Measurements from ENCODE around the gene MACROH2A1.

MACROH2A1 gene

DNA sequence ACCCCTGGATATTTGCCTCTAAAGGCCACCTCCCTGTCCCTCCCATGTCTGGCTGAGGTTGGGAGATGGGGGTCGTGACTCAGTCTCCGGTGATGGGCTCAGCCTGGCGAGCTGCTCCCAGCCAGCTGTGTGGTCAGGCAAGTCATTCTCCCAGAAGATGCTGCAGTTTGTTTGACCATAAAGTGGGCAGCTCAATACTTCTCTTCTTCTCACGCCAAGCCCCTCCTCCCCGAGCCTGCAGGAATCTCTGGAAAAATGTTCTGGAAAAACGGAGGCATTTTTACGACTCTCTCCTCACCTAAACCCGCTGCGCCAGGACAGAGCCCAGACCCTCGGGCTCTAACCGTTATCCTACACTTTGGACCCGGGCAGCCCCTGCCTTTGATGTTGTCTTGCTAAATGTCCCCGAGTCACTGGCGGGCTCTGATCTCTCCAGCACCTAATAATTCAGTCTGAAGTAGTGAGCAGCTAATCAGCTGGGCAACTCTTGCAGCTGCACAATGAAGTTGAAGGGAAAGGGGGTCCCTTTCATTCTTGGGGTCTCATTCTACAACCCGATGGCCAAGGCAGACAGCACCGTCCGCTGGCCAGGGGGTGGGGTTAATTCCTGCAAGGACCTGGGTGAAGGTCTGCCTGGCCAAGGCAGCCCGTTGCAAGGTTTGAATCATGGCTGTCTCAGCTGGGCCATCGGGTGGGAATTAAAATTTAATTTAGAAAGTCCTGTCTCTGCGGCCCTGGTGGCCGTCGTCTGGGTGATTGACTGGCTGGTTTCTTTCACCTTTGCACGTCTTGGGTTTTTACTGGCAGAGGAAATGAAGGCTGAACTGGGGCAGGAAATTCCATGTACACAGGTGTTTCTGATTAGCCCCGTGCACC, 35.8 kb upstream of the MACROH2A1 start:
- H3K4me3 ChIP-seq (ENCODE audit: insufficient read depth, low read length, poor library complexity, severe bottlenecking), result no peak overlapping the region
- H3K4me2 ChIP-seq (ENCODE audit: low read depth, low read length, poor library complexity, severe bottlenecking), result no peak overlapping the region

DNA sequence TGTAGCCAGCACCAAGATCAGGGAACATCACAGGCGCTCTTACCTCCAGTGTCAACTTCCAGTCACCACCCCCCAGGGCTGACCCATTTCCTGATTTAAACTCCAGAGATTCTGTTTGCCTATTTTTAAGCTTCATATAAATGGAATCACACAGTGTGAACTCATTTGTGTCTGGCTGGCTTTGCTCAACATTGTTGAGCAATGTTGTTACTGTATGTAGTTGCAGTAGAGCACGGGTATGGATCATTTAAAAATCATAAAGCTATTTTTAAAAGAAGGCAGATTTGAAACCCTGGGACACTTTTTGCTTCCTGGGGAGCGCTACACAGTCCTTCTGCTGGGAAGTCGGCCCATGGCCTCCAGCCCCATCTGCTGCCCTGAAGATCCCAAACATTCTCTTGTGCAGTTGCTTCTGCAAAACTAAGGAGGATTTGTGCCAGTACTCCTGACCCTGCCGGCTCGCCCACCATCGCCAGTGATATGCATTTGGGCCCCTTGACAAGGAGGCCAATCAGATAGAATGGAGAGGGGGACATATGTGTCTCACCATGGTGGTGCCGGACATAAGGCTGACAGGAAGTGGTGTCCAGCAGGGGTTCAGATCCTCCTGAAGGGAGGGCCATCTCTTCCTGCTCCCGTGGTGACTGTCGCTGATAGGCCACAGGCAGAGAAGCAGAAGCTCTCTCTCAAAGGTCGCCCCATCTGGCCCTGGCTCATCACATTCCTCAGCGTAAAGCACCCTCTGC, 34.8 kb upstream of the MACROH2A1 start:
- no peaks in the 10 kb centered on the region for H3K79me2 ChIP-seq (ENCODE audit: insufficient read depth, low read length)
- H4K20me1 ChIP-seq (ENCODE audit: low read depth, low read length), result no peaks in the 10 kb centered on the region
- H3K9ac ChIP-seq (ENCODE audit: low read length), result no peak overlapping the region
- H3K4me2 ChIP-seq (ENCODE audit: low read depth, low read length, poor library complexity, severe bottlenecking), result no peak overlapping the region
- no peak overlapping the region for H3K27ac ChIP-seq (ENCODE audit: low read depth, low read length)
- no peak overlapping the region for H2AFZ ChIP-seq (ENCODE audit: low read depth, low read length, severe bottlenecking)
- no peaks in the 10 kb centered on the region for H3F3A ChIP-seq (ENCODE audit: insufficient read depth)
- H3K4me3 ChIP-seq (ENCODE audit: insufficient read depth, low read length, poor library complexity, severe bottlenecking), result no peak overlapping the region
- TF ChIP-seq EZH2phosphoT487 (conservative IDR thresholded peaks at IDR 0.05; ENCODE audit: low read length), result no peak
- TF ChIP-seq, protein P1, sequence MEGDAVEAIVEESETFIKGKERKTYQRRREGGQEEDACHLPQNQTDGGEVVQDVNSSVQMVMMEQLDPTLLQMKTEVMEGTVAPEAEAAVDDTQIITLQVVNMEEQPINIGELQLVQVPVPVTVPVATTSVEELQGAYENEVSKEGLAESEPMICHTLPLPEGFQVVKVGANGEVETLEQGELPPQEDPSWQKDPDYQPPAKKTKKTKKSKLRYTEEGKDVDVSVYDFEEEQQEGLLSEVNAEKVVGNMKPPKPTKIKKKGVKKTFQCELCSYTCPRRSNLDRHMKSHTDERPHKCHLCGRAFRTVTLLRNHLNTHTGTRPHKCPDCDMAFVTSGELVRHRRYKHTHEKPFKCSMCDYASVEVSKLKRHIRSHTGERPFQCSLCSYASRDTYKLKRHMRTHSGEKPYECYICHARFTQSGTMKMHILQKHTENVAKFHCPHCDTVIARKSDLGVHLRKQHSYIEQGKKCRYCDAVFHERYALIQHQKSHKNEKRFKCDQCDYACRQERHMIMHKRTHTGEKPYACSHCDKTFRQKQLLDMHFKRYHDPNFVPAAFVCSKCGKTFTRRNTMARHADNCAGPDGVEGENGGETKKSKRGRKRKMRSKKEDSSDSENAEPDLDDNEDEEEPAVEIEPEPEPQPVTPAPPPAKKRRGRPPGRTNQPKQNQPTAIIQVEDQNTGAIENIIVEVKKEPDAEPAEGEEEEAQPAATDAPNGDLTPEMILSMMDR (IDR thresholded peaks at IDR 0.05; ENCODE audit: insufficient read depth, low read length, poor library complexity, severe bottlenecking), result no peak
- no peaks in the 10 kb centered on the region for H3K27me3 ChIP-seq (ENCODE audit: low read length)
- H3K9me3 ChIP-seq (ENCODE audit: insufficient read depth, low read length), result 0 out of 2 replicates have a peak, but pooled peaks cover 2% of the 10 kb centered on the region
- H3K36me3 ChIP-seq (ENCODE audit: low read length), result no peaks in the 10 kb centered on the region
- H3K9me2 ChIP-seq (replicated peaks; ENCODE audit: insufficient read depth, low read length), result no peaks in the 10 kb centered on the region

More for the DNA sequence above, 35.8 kb upstream of the MACROH2A1 start:
- H3F3A ChIP-seq (ENCODE audit: insufficient read depth), result no peaks in the 10 kb centered on the region
- H3K36me3 ChIP-seq (ENCODE audit: low read length), result no peaks in the 10 kb centered on the region
- H3K9me3 ChIP-seq (ENCODE audit: insufficient read depth, low read length), result no peaks in the 10 kb centered on the region
- no peaks in the 10 kb centered on the region for H3K79me2 ChIP-seq (ENCODE audit: insufficient read depth, low read length)
- H3K27me3 ChIP-seq (ENCODE audit: low read length), result no peaks in the 10 kb centered on the region
- H3K27ac ChIP-seq (ENCODE audit: low read depth, low read length), result no peak overlapping the region
- no peak for TF ChIP-seq EZH2phosphoT487 (conservative IDR thresholded peaks at IDR 0.05; ENCODE audit: low read length)
- TF ChIP-seq, protein P1 (IDR thresholded peaks at IDR 0.05; ENCODE audit: insufficient read depth, low read length, poor library complexity, severe bottlenecking), result no peak
- H4K20me1 ChIP-seq (ENCODE audit: low read depth, low read length), result no peaks in the 10 kb centered on the region
- no peaks in the 10 kb centered on the region for H3K9me2 ChIP-seq (replicated peaks; ENCODE audit: insufficient read depth, low read length)
- no peak overlapping the region for H2AFZ ChIP-seq (ENCODE audit: low read depth, low read length, severe bottlenecking)
- no peak overlapping the region for H3K9ac ChIP-seq (ENCODE audit: low read length)

DNA sequence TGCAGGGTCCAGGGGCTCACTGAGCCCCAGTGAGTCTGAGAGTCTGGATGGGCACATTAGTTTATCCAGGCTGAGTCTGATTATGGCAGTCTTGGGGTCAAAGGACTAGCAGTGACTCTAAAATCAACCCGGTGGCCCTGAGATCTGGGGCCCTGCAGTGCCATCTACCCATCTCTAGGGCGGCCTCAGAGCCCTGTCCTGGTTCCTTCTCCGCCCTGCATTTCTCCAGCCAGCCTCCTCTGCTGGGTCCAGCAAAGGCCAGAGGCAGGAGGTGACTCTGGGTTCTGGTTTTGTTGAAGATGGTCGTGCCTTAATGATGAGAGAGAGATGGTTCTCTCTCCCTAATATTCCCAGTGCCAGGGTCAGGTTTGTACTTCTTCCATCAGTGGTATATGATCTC, 33.1 kb upstream of the MACROH2A1 start:
- no peaks in the 10 kb centered on the region for H3K79me2 ChIP-seq (ENCODE audit: insufficient read depth, low read length)
- H2AFZ ChIP-seq (ENCODE audit: low read depth, low read length, severe bottlenecking), result no peak overlapping the region
- no peaks in the 10 kb centered on the region for H3K27me3 ChIP-seq (ENCODE audit: low read length)
- no peak overlapping the region for H3K9ac ChIP-seq (ENCODE audit: low read length)
- no peak for TF ChIP-seq EZH2phosphoT487 (conservative IDR thresholded peaks at IDR 0.05; ENCODE audit: low read length)
- TF ChIP-seq, protein P1 (IDR thresholded peaks at IDR 0.05; ENCODE audit: insufficient read depth, low read length, poor library complexity, severe bottlenecking), result no peak
- H3K36me3 ChIP-seq (ENCODE audit: low read length), result no peaks in the 10 kb centered on the region
- no peaks in the 10 kb centered on the region for H3K9me2 ChIP-seq (replicated peaks; ENCODE audit: insufficient read depth, low read length)
- H4K20me1 ChIP-seq (ENCODE audit: low read depth, low read length), result no peaks in the 10 kb centered on the region
- peaks cover 12% of the 10 kb centered on the region; the same call in 1 of the 2 replicates for H3K9me3 ChIP-seq (ENCODE audit: insufficient read depth, low read length)
- H3K4me3 ChIP-seq (ENCODE audit: insufficient read depth, low read length, poor library complexity, severe bottlenecking), result no peak overlapping the region
- no peak overlapping the region for H3K27ac ChIP-seq (ENCODE audit: low read depth, low read length)
- no peaks in the 10 kb centered on the region for H3F3A ChIP-seq (ENCODE audit: insufficient read depth)
- H3K4me2 ChIP-seq (ENCODE audit: low read depth, low read length, poor library complexity, severe bottlenecking), result no peak overlapping the region
